LoVo (cell line): ENCODE results near the gene CMTM3.
"Not testable (repeated sequence)": the region's sequence is repeated elsewhere in the genome, so short reads cannot be mapped to it uniquely, and the experiment has no call there.

Experiments used
- DNase-seq: peaks from one replicate; pipeline ENCODE4 v3.0.0-alpha.2; 2016; ENCODE audit warnings: low spot score

Gene CMTM3

DNA sequence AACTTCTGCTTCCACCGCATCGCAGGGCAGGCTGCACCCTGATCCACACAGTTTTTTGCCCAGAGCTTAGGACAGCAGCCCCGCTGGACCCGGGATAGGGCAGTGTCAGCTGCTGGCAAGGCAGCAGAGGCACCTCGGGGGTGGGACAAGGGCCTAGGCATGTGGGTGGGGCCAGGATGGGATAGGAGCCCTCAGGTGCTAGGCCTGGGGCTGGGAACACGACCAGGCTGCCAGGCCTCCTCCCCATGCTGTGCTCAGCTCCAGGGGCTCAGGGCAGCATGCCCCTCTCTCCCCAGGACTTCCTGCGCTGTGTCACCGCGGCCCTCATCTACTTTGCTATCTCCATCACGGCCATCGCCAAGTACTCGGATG lies 4.6 kb downstream of the CMTM3 start:
- no peak for DNase-seq

GRCh38 chr16:66610111-66610820 lies 5.8 kb downstream of the CMTM3 start:
- DNase-seq, result no peak

- DNase-seq, result not testable (repeated sequence)
Observed at GRCh38 chr16:66611911-66612310, 7.4 kb downstream of the CMTM3 start.

- no peak for DNase-seq
Observed at GRCh38 chr16:66612422-66612821, 7.9 kb downstream of the CMTM3 start.

DNA sequence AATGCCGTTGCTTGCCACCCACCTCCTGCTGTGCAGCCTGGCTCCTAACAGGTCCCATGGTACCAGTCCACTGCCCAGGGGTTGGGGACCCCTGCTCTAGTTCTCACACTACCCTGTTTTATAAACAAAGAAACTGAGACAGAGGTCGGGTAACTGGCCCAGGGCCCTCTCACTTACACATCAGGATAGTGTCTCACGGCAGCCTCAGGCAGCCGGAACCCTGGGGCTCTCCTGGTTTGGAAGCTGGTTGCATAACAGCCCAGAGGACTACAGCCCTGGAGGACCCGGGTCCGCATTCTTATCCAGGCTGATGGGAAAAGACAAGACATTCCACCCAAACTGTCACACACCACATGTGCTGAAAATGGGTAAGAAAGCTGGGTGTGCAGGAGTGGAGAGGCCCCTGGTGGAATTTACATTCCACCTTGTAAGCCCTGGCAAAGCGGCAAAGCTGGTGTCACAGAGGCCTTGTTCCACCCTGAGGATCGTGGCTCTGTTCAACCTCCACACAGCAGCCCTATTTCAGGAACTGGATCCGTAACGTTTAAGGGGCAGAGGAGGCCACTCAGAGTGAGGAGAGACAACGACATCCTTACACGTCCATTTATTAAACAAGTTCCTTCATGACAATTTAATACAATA lies 9.8 kb downstream of the CMTM3 start:
- DNase-seq, result no peak

GRCh38 chr16:66616169-66616568 lies 11.7 kb downstream of the CMTM3 start:
- DNase-seq, result no peak

- no peak for DNase-seq
Observed at GRCh38 chr16:66616592-66616991, 12.1 kb downstream of the CMTM3 start.

DNA sequence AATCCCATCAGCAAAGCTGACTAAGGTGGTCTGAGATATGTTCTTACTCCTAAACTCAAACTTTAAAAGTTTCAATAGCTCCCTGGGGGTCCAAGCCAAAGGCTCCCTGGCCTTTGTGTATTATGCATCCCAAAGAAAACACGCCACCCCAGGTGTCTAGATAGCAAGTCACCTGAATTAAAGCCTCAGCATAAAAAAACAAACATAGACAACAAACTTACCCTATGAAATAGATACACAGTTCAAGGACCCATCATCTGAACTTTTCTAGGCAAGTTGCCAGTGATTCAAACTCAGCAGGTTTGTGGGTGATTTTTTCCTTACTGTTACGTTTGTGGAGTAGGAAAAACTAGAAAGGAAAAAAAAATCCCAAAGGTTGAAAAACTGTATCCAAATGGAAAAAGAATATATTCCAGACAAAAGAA lies 12.5 kb downstream of the CMTM3 start:
- no peak for DNase-seq

GRCh38 chr16:66617728-66618127 lies 13.2 kb downstream of the CMTM3 start:
- no peak for DNase-seq

DNA sequence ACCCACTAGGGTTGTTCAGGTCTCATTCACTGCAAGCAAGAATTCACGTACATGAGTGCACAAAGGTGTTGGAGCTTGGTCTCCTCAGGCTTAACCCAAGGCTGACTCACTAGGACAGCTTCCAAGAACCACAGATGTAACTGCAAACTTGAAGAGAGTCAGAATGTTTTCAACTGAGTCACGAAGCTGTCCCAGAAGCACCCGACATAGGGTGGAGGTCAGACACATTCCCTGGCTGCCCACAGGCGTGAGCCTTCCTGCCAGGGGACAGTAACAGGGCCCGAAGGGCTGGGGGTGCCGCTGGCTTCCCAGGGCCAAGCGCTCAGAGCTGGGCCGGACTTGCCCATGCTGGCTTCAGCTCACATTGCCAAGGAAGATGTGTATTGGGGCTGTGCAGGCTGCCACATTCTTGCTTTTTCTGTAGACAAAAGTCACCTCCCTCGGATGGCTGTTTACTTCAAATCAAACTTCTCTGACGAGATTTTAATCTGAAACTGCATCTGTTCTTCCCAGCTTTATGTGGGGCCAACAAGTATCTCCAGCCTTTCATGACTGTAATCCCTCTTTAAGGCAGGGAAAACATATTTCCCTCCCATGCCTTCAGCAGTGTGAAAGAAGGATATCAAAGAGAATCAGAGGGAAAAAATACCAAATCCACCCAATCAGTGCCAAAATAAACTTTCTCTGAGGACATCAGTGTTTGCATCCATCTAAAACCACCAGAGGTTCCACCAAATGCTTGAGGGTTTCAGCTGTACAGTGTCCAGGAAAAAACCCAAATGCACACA lies 14.3 kb downstream of the CMTM3 start:
- peak; percentile 54 for DNase-seq

- no peak for DNase-seq
Observed at GRCh38 chr16:66619534-66620428, 15.3 kb downstream of the CMTM3 start.

DNA sequence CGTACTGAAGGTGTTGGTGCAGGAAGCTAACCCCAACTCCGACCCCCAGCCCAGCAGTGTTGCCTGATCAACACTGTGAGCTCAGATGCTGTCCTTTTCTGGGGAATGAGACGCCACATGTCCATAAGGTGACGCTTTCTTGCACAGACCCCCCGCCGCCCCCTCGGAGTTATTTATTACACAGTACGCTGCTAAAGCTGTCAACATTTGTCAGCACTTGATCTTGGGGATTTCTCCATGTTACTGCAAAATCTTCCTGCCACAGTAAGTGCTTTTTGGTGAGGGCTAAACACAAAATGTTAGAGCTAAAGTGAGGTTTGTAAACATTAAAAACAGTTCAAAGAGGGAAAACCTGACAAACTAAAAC lies 15.9 kb downstream of the CMTM3 start:
- no peak for DNase-seq

DNA sequence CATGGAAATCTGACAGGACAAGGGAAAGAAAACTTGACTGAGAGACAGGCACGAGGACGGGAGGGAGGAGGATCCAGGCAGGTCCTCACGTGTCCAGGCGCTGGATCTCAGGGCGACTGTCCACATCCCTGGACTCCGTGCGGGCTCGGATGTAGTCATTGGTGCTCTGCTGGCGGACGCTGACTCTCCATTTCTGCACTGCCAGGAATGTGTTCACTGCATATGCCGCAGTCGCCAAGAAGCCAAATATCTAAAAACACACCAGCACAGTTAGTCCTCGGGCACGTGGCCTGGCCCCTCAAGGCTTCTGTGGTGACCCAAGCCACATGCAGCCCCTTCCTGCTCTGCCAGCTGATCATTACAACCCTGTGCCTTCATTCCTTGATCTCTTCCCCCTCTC lies 17.5 kb downstream of the CMTM3 start:
- DNase-seq, result no peak

- no peak for DNase-seq
Observed at GRCh38 chr16:66622863-66623262, 18.4 kb downstream of the CMTM3 start.

- no peak for DNase-seq
Observed at GRCh38 chr16:66623755-66624154, 19.3 kb downstream of the CMTM3 start.

GRCh38 chr16:66627611-66628378 lies 23.3 kb downstream of the CMTM3 start:
- not testable (repeated sequence) for DNase-seq

DNA sequence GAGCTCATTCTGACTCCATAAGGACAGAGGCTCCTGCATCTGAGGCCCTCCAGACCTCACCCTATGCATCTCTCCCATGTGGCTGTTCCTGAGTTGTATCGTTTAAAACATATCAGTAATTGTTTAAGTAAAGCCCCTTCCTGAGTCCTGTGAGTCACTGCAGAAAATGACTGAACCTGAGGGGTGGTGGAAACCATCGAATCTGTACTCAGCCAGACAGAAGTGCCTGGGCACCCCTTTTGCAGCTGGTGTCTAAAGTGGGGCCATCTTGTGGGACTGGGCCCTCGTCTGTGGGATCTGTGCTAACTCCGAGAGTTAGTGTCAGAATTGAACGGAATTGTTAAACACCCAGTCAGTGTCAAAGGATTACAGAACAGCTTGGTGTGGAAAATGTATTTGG lies 25.4 kb downstream of the CMTM3 start:
- no peak for DNase-seq

GRCh38 chr16:66630561-66631260 lies 26.2 kb downstream of the CMTM3 start:
- DNase-seq, result not testable (repeated sequence)

GRCh38 chr16:66631558-66631957 lies 27.1 kb downstream of the CMTM3 start:
- not testable (repeated sequence) for DNase-seq

DNA sequence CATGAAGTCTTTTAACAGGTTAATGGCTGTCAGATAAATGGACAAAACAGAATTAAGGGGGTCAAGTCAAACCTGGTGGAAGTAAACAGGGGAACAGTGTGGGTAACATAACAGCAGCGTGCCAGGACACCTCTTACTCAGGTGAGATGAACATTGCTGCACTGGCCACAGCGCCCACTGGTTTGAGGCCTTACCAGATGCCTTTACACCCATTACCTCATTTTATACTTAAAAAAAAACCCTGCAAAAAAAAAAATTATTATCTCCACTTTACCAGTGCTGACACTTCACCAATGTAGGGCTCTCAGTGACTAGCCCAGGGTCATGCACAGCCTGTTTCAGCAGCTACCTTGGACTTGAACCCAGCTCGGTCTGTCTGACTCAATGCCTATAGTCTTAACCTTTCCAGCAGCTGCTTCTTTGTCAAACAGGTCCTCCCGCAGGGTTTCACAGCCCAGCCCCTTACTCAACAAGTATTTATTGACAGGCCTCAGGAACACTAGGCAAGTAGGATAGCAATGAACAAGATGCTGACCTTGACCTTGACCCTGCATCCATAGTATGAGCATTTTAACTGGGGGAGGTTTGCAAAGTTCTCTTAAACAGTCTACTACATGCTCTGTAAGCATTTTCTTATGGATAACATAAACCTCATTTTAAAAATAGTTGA lies 30.2 kb downstream of the CMTM3 start:
- DNase-seq, result no peak
